Endothelial cell of umbilical vein (primary cell): ENCODE results near the gene PAQR7. TPM values are rescaled to one million over a fixed set of nuclear protein-coding genes. Genes with fewer than 3 reads are reported as not detected.

Source experiments
- BruUV-seq: library from RNA; stranded (reverse); fragments of 400-500 nt; replicated peaks from 2 replicates; lab custom pipeline; 2021; lab: Mats Ljungman, UMichigan
- CTCF ChIA-PET: fragments of 300-600, 350-600 bp; sonication (Branson Sonifier 250); formaldehyde crosslinking; loops from one replicate; lab custom pipeline; 2021; ENCODE audit warnings: antibody characterized with exemption, inconsistent platforms; lab: Charles Lee
- POLR2A ChIA-PET: fragments of 300-600, 350-600 bp; sonication (Branson Sonifier 250); formaldehyde crosslinking; loops from one replicate; lab custom pipeline; 2021; ENCODE audit warnings: antibody characterized with exemption, inconsistent platforms; lab: Charles Lee
- DNase-seq: peaks from one replicate; pipeline ENCODE4 v3.0.0-alpha.2; 2011; ENCODE audit warnings: low read depth, low spot score
- FAIRE-seq: peaks from 2 replicates; lab custom pipeline; 2011; peaks lifted over from hg19 to GRCh38; lab: Jason Lieb, UNC
- H2AFZ ChIP-seq: 2 replicates; pipeline ENCODE4 v1.6.0; 2012; ENCODE audit warnings: low read depth, low read length, control low read depth, inconsistent platforms
- H3K27ac ChIP-seq: 2 replicates; pipeline ENCODE4 v1.5.1; 2011; ENCODE audit warnings: low read depth, mild to moderate bottlenecking, control low read depth, low read length, moderate library complexity; ENCODE audit not compliant: insufficient read depth
- H3K27me3 ChIP-seq, 2 experiments: 2 replicates each; pipeline versions ENCODE4 v1.6.0 to v1.6.1; 2011; ENCODE audit warnings: low read length in 2 of 2, mixed read lengths in 1 of 2; ENCODE audit not compliant: control insufficient read depth in 2 of 2, insufficient read depth in 2 of 2
- H3K36me3 ChIP-seq, 2 experiments: 2 replicates in 1 of 2; 3 replicates in 1 of 2; pipeline ENCODE4 v1.5.1; 2011; ENCODE audit warnings: low read length in 2 of 2, mild to moderate bottlenecking in 1 of 2, moderate library complexity in 1 of 2; ENCODE audit not compliant: control insufficient read depth in 2 of 2, insufficient read depth in 2 of 2; ENCODE audit errors: extremely low read depth in 1 of 2
- H3K4me1 ChIP-seq: 3 replicates; pipeline ENCODE4 v1.5.1; 2011; ENCODE audit warnings: mild to moderate bottlenecking, low read length; ENCODE audit not compliant: control insufficient read depth, insufficient read depth; ENCODE audit errors: extremely low read depth
- H3K4me2 ChIP-seq: 2 replicates; pipeline ENCODE4 v1.6.1; 2011; ENCODE audit warnings: low read length, control low read depth, mixed read lengths; ENCODE audit not compliant: insufficient read depth
- H3K4me3 ChIP-seq, 3 experiments: fragments of 200-600 bp in 1 of 3; sonication (generic), shearing (Covaris generic) in 1 of 3; replicated peaks in 1 of 3; 2 replicates each; pipeline ENCODE4 v1.5.1; 2011 to 2016; ENCODE audit warnings: control low read depth in 3 of 3, low read length in 3 of 3, mild to moderate bottlenecking in 2 of 3, inconsistent platforms in 1 of 3, low read depth in 1 of 3, moderate library complexity in 1 of 3; ENCODE audit not compliant: insufficient read depth in 1 of 3
- H3K79me2 ChIP-seq: 2 replicates; pipeline ENCODE4 v1.6.0; 2012; ENCODE audit warnings: low read length, inconsistent platforms; ENCODE audit not compliant: control insufficient read depth, insufficient read depth
- H3K9ac ChIP-seq: replicated peaks from 2 replicates; pipeline ENCODE3; 2011; ENCODE audit warnings: low read length, control low read depth; ENCODE audit not compliant: insufficient read depth; ENCODE audit errors: extremely low read depth
- H3K9me1 ChIP-seq: replicated peaks from 3 replicates; pipeline ENCODE4 v1.6.0; 2011; ENCODE audit warnings: mild to moderate bottlenecking, low read length; ENCODE audit not compliant: control insufficient read depth, insufficient read depth; ENCODE audit errors: extremely low read depth
- H3K9me3 ChIP-seq: replicated peaks from 2 replicates; pipeline ENCODE4 v1.5.1; 2012; ENCODE audit warnings: low read length, inconsistent platforms; ENCODE audit not compliant: control insufficient read depth, insufficient read depth
- H4K20me1 ChIP-seq: replicated peaks from 2 replicates; pipeline ENCODE3; 2011; ENCODE audit warnings: mild to moderate bottlenecking, low read length; ENCODE audit not compliant: control insufficient read depth, insufficient read depth; ENCODE audit errors: extremely low read depth
- CTCF ChIP-seq, 2 donors: IDR thresholded peaks; 1 replicate in 1 of 2; 2 replicates in 1 of 2; pipeline ENCODE4 v1.5.1; 2011; ENCODE audit warnings: low read length in 2 of 2, mild to moderate bottlenecking in 2 of 2, moderate library complexity in 2 of 2, control low read depth in 1 of 2, inconsistent platforms in 1 of 2, low read depth in 1 of 2; ENCODE audit not compliant: insufficient read depth in 1 of 2; ENCODE audit errors: extremely low read depth in 1 of 2
- EZH2 ChIP-seq: IDR thresholded peaks from 2 replicates; pipeline ENCODE4 v1.6.1; 2012; ENCODE audit warnings: borderline replicate concordance, low read depth, mild to moderate bottlenecking, moderate library complexity, low read length, inconsistent platforms; ENCODE audit not compliant: severe bottlenecking
- FOS ChIP-seq: IDR thresholded peaks from 2 replicates; pipeline ENCODE4 v1.6.1; 2011; ENCODE audit warnings: mild to moderate bottlenecking, low read length, moderate library complexity, borderline replicate concordance; ENCODE audit not compliant: insufficient read depth
- GATA2 ChIP-seq: IDR thresholded peaks from 2 replicates; pipeline ENCODE4 v1.7.0; 2011; ENCODE audit warnings: low read depth, mild to moderate bottlenecking, moderate library complexity, mixed read lengths, low read length; ENCODE audit not compliant: insufficient read length, insufficient read depth
- JUN ChIP-seq: IDR thresholded peaks from 2 replicates; pipeline ENCODE4 v1.6.1; 2011; ENCODE audit warnings: borderline replicate concordance, low read depth; ENCODE audit not compliant: insufficient read length, insufficient read depth
- MAX ChIP-seq: IDR thresholded peaks from 2 replicates; pipeline ENCODE4 v1.6.1; 2011; ENCODE audit not compliant: insufficient read depth, insufficient read length
- MYC ChIP-seq: IDR thresholded peaks from one replicate; pipeline ENCODE4 v1.6.1; 2011; ENCODE audit warnings: mild to moderate bottlenecking, low read depth, low read length
- POLR2A ChIP-seq: IDR thresholded peaks from 2 replicates; pipeline ENCODE4 v1.6.1; 2012; ENCODE audit warnings: low read depth, mild to moderate bottlenecking, control low read depth, low read length
- POLR2AphosphoS5 ChIP-seq: IDR thresholded peaks from 2 replicates; pipeline ENCODE4 v1.6.1; 2012; ENCODE audit warnings: low read depth, mild to moderate bottlenecking, control low read depth, low read length, moderate library complexity; ENCODE audit not compliant: insufficient read depth
- dilution Hi-C: fragments of 300-500 bp; cut with MboI; formaldehyde crosslinking; loops from one replicate; pipeline ENCODE4 v1.15.0; 2019; ENCODE audit warnings: low sequenced_read_pairs; ENCODE audit not compliant: extremely low pct_ligation_motif_present
- intact Hi-C: fragments of 100-400 bp; cut with micrococcal nuclease; formaldehyde crosslinking; loops from one replicate; pipeline ENCODE4 v1.10.0; 2022
- polyA plus RNA-seq, 4 experiments: library from polyadenylated mRNA; depleted of rRNA in 3 of 4; stranded (reverse) in 3 of 4; unstranded in 1 of 4; fragments of >200 nt; gene quantifications; 2 replicates each; pipeline versions ENCODE4 v1.2.1 to v1.2.3, GENCODE V29; 2011 to 2012; ENCODE audit warnings: missing spikeins in 1 of 4
- total RNA-seq: library from RNA; stranded (reverse); gene quantifications from 2 replicates; pipeline ENCODE4 v1.2.3, GENCODE V29; 2021

Gene PAQR7
- total and polyA plus RNA-seq, 2 donors (not counting 3 experiments of a cell fraction or from before 2014, with no cell fraction given), result 8.4 to 10.8 TPM

- FAIRE-seq (peak; percentile 89), DNase-seq (peak; percentile 47)
- Histone ChIP-seq H3K27me3 (no peaks in the 10 kb centered on the region), H3K4me3 (no peak overlapping the region), H3K79me2 (peaks cover 14% of the 10 kb centered on the region), H3K9me3 (no peaks in the 10 kb centered on the region), H4K20me1 (no peaks in the 10 kb centered on the region), H2AFZ (no peak overlapping the region), H3K4me1 (peaks cover 12% of the 10 kb centered on the region), H3K36me3 (peaks cover 23 to 24% of the 10 kb centered on the region in 2 experiments), H3K9me1 (no peaks in the 10 kb centered on the region), H3K9ac (no peak overlapping the region), H3K27ac (peak overlapping the region; percentile 4), H3K4me2 (no peak overlapping the region)
- TF ChIP-seq EZH2 (no peak), MYC (no peak), JUN (no peak), FOS (no peak), CTCF (IDR thresholded peaks at IDR 0.05; ENCODE audit: extremely low read depth in 1 of 2, insufficient read depth in 1 of 2, low read depth in 1 of 2, low read length in 2 of 2) (no peak), POLR2A (no peak), MAX (no peak), GATA2 (no peak), POLR2AphosphoS5 (no peak)
- CTCF ChIA-PET, result interaction anchor here (0.7 to 15.3 kb wide), 32 partner anchors 9 to 521 kb away, joined by 3 to 404 read pairs (median 6); partner anchors contain the start of genes PAFAH2, PAQR7 and STMN1
- POLR2A ChIA-PET, result interaction anchor here (1.8 to 2.3 kb wide), 2 partner anchors 9 to 101 kb away, joined by 14 to 20 read pairs; partner anchors contain the start of gene PAFAH2
- dilution Hi-C loops, result loop anchor here (25.0 kb wide), 1 partner anchor 91 kb away; the partner anchor contains the start of gene PAFAH2
- intact Hi-C loops, result no loop called here
- BruUV-seq, result no TSS peak
These were observed 20.8 kb upstream of the PAQR7 start for GRCh38 chr1:25896266-25896665.
